ENCODE measurements around the gene SI.
"Not testable (repeated sequence)": the region's sequence is repeated elsewhere in the genome, so short reads cannot be mapped to it uniquely, and the experiment has no call there.

Gene SI

DNA sequence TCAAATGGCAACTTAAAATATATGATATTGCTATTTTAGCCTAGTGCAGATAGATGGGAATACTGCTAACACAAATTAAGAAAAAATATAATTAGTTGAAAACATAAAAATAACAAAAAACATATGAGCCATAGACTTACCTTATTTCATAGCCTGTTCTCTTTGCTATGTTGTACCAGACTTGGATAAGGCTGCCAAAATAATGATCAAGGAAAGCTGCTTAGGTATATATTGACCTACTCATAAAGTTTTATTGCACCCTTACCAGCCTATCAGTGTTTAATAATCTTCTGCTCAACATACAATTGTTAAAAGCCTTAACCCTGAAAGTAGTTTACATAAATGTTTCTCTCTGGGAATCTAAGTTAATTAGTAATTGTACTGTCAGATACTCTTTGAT, at the start of gene SI:
Gene SI (minus strand): TSS at position 204 of the 400 bp plus-strand sequence. CDS start 2,484 bp downstream, outside the sequence.
- DNase-seq: no peak

DNA sequence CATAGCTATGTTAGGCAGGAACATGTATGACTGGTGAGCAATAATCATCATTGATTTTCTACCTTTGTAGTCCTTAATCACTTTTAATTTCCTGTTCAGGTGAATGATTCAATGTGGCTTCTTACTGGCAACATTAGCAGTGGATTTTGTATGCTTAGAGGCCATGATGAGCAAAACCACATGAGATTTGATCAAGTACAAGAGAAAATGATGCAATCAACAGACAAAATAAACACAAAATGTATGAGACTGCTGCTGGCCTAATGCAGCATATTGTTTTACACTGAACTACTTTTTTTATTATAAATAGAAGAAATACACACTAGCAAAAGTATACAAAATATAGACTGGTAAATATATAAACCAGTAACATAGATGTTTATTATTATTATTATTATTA, 47.5 kb upstream of the SI start:
- no peak for DNase-seq

DNA sequence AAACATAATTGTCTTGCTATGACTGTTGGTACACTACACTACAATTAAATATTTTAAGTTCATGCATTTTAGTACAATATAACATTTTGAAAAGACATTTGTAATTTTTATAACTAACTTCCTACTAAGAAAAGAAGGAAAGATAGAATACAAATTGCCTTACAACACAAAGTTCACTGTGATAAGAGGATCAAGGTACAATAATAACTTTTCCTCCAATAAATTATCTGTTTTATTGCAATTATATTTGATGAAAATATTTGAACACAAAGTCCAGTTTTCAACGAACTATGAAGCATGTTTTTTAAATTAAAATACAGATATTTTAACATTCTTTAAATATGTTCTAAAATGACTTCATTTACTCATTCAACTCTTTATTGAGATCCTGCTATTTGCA, 33.1 kb upstream of the SI start:
- DNase-seq: no peak

DNA sequence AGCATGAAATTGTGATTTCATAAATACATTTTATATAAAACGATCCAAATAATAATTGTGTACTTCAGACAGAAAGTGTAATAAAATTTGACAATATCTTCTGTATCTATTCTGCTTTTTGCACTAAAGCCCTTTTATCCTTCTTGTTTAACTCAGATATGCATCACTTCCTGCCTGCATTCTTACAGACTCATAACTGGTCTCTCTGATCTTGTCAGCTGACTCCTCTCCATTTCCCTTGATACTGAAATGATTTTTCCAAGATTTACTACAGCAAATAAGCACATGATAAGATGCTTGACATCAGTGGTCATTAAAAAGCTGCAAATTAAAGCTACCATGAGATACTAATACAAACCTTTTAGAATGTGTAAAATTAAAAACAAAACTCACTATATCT, 25.3 kb upstream of the SI start:
- DNase-seq: no peak

DNA sequence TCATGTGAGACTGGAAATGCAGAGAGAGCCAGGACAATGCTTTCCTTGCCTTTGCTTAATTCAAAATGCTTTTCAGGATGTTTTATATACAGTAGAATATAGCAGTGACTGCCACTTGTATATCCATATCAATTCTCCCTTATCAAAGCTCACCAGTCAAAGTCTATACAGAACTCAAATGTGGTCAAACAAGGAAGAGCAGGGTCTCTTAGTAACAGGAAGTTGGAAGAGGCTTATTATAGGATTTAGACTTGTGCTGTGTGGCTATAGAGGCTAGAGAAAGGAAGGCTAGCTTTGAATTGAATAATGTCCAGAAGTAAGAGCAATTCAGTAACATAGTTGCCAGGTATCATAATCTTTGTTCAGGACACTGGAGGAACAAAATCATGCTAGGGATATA, 4.4 kb upstream of the SI start:
- DNase-seq: no peak

DNA sequence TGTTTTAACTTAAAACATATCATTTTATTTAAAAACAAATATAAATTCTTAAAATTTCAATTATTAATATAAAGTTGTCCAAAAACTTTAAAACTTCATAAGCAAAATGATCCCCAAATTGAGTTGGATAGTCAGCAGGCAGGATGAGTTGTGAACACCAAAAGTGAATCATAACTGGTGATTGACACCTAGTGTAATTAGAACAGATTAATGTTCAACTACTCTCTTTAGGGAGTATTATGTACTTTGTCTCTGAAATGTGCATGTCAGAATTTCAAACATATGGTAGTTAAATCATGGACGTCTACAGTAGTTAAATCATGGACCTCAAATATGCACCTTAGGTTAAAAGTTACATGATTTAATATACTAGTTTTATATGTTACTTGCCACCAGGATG, 2.9 kb upstream of the SI start:
- no peak for DNase-seq

DNA sequence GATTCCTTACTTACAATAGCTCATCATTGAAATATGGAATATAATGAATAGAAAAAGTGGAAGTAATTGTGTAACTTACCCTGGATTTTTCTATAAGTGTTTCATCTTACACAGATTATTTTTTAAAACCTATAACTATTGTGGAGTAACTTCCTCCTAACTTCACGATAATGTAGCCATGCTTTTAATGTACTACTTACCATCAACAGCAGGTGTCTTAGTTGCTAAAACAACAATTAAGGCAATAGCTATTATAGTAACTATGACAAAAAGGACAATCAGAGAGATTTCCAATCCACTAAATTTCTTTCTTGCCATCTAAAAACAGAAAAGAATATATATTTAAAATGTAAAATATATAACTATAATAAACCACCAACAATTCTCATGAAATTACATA, 2.6 kb downstream of the SI start:
- DNase-seq: no peak

DNA sequence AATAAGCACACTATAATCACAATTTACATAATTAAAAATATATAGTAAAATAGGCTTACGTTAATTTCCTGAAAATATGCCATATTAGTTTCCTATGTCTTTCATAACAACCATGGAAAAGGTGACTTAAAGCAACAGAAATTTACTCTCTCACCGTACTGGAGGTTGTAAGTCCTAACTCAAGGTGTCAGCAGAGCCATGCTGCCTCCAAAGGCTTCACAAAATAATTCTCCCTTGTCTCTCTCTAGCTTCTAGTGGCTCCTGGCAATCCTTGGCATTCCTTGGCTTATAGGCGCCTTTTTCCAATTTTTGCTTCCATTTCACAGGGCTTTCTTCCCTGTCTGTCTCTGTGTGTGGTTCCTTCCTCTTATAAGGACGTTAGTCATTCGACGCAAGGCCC, 7.6 kb downstream of the SI start:
- no peak for DNase-seq

DNA sequence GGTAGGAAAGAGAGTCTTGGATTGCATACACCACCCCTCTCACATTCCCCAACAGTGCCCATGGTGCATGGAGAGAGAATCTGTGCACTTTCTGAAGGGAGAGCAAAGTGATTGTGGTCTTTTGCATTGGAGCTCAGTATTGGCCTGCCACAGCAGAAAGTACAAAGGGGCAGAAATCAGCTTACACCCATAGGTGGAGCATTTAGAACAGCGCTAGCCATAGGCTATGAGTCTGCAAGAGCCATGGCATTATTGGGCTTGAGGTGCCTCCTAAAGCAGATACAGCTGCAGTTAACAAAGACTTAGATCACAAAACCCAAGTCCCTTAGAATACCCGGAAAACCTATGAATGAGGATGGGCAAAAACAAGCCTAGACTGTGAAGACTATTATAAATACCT, 21.8 kb downstream of the SI start:
- no peak for DNase-seq

DNA sequence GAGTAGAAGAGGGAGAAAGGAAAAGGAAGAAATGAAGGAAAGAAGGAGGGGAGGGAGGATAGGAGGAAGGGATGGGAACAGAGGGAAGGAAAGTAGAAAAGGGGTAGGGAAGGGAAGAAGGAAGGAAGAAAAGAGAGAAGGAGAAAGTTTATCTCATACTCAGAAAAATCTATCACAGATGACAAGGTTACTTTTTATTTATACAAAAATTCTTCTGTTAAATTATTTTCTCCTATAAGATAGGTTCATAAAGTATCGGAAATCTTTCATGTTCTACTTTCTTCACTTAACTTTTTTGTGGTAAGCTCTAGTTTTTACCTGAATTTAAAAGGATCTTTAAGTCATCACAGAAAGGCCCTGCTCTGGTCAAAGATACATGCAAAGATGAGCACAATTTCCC, 38.1 kb downstream of the SI start:
- no peak for DNase-seq

DNA sequence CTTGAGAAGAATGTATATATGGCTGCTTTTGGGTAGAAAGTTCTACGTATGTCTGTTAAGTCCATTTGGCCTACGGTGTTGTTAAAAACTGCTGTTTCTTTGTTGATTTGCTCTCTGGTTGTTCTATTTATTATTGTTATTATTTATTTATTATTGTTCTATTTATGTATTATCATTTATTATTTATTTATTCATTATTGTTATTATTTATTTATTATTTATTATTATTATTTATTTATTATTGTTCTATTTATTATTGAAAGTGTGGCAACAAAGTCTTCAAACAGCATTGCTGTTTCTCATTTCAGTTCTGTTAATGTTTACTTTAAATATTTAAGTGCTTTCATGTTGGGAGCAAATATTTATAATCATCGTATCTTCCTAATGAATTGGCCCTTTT, 66.7 kb downstream of the SI start:
- no peak for DNase-seq

DNA sequence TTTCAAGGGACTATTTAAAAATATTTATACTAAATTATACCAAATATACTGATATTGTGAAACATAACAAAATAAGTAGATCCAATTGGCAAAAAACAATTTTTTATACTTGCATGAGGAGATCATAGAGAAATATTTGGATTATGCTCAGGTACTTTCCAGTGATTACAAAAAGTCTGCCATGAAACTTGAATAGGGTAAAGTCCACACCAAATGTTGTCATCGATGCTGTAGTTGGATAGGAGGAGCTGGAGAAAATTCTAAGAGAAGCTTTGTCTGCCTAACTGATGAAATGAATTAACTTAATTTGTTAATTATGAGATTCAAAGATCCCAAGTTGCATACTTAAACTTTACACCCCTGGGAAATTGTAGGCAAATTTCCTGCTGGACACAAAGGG, 93.3 kb downstream of the SI start:
- no peak for DNase-seq

DNA sequence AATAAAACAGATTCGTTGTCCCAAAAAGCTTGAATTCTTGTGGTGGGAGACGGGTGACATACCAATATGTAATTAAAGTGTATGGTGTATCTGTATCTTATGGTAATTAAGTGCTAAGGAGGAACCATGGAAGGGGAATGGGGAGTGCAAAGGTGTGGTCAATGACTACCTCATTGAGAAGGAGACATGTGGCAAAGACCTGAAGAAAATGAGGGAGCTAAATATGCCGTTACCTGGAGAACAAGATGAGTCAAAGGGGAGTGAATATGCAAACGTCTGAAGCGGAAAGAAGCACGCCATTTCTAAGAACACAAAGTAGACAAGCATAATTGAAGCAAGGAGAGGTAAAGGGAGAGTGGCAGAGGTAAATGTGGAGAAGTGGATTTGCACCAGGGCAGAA, 115.7 kb downstream of the SI start:
- no peak for DNase-seq

DNA sequence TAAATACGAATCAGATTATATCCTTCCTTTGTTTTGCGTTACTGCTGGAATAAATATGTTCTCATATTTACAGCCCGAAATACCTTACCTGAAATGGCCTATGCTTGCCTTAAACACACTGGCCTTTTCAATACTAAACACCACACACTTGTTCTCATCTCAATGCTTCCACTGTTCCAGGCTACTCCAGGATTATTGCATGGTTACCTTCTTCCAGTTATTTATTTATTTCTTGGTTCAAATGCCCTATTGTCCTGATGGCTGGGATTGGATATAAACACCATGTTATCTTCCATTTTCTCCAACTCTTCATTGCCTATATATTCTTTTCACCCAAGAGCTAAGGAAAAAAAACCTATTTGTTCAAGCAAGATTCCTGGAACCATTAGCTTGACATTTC, 125.3 kb downstream of the SI start:
- DNase-seq: no peak

DNA sequence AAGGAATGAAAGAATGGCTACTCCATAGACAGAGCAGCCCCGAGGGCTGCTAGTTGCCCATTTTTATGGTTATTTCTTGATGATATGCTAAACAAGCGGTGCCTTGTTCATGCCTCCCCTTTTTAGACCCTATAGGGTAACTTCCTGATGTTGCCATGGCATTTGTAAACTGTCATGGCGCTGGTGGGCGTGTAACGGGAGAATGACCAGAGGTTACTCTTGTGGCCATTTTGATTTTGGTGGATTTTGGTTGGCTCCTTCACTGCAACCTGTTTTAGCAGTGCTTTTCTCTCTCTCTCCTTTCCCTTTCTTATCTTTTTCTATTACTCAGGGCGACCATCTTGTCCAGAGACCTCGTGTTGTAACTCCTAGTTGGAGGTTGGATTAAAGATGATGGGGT, 126.9 kb downstream of the SI start:
- DNase-seq: not testable (repeated sequence)

DNA sequence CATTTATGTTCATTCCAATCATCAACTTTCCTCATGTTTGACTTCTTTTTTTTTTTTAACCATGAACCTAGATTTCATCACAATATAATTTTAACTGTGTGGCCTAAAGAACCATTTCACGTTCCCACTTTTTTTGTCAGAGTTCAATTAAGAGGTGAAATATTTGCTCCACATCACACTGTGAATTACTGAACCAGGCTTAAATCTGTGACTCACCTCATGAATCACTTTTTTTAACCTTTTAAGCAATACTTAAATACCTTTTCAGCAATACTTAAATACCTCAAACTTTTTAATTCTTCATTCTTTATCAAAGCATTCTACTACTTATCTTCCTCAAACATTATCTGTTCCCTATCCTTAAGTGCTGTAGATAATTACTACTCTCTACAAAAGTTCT, 137.6 kb downstream of the SI start:
- DNase-seq: no peak

DNA sequence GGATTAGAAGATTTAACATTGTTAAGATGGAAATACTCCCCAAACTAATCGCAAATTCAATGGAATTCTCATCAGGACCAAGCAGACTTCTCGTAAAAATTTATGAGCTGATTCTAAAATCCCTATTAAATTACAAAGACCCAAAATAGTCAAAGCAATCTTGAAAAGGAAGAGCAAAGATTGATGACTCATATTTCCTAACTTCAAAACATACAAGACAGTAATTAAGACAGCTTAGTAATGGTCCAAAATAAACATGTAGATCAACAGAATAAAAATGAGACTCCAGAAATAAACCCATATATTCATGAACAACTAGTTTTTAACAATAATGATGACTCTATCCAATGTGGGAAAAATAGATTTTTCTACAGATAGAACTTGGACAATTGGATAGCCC, 148.7 kb downstream of the SI start:
- DNase-seq: no peak
